ENCODE results near the gene CTSZ.
"Not testable (repeated sequence)": the region's sequence is repeated elsewhere in the genome, so short reads cannot be mapped to it uniquely, and the experiment has no call there.

Gene CTSZ

DNA sequence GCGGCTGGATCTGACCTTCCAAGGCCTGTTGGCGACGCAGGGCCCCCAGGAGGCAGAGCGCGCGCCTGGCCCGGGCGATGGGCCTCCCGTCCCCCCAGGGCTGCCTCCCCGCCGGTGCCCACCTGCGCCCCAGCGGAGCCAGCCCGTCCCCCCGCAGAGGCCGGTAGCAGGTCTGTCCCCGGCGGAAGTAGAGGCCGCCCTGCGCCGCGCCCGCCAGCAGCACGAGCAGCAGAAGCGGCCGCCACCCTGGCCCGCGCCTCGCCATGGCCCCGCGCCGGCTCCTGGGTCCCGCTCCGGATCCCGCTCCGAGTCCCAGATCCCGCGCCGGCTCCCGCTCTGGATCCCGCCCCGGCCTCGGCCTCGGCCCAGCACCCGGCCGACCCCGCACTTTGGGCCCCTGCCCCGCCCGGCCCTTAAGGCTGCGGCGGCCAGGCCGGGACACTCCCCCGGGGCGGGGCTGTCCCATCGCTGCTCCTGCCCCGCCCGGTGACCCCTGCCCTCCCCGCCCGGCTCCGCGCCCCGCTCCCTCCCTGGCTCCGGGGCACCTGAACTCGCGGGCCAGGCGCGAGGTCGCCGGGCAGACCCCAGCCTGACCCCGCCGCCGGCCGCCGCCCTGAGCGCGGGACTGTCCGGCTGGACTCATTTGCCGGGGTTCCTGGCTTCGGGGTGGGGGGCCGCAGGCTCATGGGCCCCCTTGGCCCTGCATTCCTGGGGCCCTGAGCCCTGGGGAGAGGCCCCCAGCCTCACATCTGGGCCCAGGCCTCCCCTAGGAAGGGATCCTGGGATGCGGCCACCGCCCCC, at the start of gene CTSZ:
CTSZ (minus strand) TSS at position 391 of the 801 bp plus-strand sequence; CDS start at position 265, 126 bp downstream.
- peak; percentile 79 for DNase-seq (ENCODE audit: low spot score)

DNA sequence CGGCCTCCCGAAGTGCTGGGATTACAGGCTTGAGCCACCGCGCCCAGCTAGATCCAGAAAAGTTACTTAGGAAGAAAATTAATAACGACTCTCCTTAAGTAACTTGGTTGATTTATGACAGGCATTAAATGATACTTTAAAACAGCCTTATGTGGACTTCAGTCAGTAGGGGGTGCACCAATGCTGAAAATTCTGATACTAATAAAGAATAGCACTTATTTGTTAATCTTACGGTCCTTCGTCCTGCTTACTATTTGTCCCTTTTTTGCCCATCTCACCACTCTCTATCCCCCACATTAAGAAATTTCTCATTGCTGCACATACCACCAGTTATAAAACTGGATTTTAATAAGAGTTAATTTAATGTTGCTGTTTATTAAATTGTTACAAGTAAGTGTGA, 48.2 kb upstream of the CTSZ start:
- no peak for DNase-seq (ENCODE audit: low spot score)

DNA sequence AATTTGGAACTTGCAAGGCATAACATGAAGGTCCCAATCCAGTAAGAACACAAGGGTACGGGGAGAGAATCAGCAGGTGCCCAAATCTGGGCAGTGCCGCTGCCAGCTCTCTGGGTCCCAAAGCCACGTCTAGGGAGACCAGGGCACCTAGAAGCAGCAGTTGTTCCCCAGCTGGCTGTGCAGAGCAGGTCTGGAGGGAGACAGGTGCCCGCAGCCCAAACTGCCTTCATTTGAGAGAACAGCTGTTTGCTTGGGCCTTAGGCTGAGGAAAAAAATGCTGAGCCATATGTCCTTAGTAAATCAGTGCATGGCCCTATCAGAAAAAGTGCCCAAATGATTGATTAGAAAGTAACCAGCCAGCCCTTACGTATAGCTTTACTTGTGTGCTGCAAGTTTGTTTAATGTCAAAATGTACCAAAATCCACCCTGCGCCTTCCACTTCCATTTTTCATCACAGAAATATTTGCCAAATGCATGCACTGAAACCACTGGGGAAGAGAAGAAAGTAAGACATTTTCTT, 44.7 kb upstream of the CTSZ start:
- DNase-seq (ENCODE audit: low spot score), result no peak

DNA sequence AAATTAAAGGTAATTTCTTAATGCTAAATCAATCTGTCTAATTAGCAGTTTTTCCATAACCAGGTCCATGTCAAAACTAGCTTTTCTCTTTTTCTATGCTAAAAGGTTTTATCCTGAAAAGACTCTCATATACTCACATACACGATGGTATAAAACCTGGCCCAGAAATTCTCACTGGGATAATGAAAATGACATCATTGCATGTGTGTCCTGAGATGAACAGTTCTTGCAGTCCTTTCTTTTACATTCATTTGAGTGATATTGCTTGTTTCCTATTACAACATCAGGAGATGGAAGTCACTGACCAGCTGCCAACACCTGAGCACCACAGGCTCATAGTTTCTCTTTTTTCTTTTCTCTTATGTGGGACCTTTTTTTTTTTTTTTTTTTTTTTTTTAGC, 43.4 kb upstream of the CTSZ start:
- DNase-seq (ENCODE audit: low spot score), result no peak

DNA sequence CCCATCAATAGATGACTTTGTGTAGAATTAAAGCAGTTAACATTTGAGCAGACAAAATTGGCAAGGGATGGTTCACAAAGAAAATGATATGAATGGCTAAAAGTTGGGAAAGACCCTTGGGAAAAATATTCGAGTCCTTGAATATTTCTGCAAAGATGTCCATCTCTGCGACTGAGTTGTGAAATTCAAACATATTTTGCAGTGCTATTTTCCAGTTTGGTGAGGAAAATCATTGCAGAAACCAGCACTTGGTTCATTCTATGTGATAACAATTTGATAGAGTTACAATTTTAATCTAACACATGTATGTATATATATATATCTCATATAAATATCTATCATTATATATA, 41.6 kb upstream of the CTSZ start:
- DNase-seq (ENCODE audit: low spot score), result no peak

DNA sequence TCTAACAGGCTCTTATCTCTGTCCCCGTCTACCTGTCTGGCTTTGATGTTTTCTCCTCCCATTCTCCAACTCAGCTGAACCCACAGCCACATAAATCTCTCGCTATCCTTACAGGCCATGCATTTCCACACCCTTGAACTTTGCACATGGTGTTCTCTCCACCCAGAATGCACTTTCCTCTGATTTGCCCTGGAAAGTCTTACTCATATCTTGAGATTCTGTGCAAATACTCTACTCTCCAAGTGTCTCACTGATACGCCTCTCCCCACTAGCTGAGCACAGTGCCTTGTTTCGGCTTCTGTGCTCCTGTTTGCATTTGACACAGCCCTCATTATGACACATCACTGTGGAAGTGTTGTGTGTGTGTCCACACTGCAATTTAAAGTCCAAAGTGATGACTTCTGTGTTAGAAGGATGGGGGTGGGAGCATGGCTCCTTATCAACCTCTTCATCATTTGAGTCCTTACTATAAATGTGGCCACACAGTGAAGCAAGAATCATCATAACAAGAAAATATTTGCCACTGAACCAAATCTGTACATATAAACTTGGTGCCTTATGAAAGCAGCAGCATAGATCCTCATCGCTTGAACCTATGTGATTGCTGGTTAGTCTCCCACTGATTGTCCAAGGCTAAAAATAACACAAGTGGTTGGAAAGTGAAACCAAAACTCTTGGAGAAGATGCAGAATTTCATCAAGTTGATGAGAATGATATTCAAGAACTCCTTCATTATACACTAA, 41.1 kb upstream of the CTSZ start:
- no peak for DNase-seq (ENCODE audit: low spot score)

DNA sequence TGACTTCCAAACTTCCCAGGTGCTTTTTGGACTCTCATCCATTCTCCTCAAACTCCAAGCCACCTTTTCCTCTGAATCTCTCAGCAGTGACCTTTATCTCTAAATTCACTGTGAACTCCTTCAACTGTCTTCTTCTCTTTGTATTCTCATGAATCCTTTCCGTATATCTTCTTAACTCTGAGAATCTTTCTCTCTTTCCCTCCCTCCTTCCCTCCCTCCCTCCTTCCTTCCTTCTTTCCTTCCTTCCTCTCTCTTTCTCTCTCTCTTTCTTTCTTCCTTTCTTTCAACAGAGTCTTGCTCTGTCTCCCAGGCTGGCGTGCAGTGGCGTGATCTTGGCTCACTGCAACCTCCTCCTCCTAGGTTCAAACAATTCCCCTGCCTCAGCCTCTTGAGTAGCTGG, 39.8 kb upstream of the CTSZ start:
- no peak for DNase-seq (ENCODE audit: low spot score)

DNA sequence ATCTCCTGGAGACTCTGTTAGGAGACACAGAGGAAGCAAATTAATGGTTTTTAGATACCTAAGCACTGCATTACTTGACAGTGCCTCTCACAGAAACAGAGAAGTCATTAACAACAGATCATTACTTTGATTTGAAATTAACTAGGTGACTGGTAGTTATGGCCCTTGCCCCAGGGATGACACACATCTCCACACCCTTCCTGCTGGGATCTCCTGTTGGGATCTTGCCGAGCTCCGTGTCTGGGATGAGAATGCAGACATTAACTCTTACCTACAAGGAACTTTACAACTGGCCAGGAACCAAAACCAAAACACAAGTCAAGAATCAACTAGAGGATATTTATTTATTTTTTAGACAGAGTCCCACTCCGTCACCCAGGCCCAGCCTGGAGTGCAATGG, 37.7 kb upstream of the CTSZ start:
- no peak for DNase-seq (ENCODE audit: low spot score)

DNA sequence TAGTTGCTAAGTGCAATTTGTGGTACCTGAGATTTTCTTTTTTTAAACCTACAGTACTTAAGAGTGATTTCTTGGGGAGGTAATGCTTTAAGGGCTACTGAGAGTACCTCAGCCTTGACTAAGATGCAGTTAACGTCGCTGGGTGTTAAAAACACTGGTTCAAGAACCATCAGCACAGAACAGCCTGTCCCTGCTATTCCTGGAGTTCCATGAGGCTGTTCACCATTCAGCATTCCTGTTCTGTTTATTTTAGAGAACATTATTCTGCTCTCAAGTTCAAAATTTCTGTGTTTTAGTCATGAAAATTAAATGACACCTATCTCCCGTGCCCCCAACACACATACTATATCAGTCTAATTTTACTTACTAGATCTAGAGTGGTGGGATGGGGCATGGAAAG, 37.2 kb upstream of the CTSZ start:
- DNase-seq (ENCODE audit: low spot score), result no peak

DNA sequence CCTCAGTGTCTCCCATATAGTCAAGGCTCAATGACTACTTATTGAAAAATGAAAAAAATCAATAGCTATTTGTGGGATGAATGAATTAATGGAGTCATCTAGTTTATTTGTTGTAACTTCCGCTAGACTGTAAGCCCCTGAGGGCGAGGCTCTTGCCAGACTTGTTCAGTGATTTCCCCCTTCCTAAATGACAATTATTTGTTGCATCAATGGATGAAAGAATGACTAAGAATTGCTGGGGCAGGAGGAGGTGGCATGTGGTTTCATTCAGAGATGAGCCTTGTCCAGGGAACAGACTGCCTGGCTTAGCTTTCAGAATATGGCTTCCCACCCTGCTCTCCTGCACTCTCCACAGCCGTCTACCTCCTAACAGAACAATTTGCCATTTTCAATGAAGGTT, 36.6 kb upstream of the CTSZ start:
- DNase-seq (ENCODE audit: low spot score), result no peak

DNA sequence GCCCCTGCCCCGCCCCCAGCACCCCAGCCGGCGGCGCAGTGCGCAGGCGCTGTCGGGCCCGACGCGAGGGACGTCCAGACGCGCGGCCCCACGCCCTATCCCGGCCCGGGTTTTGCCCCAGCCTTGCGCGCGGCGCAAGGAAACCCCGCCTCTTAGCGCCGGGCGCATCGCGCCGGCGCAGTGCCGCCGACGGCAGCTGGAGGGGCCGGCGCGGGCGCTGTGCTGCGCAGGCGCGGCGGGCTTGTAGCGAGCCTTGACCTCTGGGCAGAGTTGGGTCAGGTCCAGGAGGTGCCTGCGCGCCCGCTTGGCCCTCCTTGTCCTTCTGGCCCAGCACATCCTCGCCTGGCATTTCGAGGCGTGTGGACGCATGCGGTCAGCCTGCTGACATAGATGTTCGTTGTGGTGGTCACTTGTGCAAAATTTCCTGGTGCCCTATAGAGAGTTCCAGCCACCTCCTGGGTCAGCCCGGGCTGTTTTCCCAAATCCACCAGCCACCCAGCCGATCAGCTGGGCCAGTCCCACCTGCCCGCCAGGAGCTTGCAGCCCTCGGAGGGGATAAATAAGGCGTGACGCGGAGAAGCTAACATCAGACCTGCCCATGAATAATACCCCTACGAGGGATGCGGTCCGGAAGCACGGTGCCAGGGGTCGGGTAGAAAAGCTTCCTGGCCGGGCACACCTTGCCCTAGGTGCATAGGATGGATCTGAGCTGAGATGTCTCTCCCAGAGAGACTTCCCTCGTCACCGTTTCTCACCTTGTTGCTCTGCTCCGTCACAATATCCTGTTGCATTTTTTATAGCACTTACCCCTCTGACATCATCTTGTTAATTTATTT, 36.0 kb upstream of the CTSZ start:
- DNase-seq (ENCODE audit: low spot score), result peak; percentile 94

DNA sequence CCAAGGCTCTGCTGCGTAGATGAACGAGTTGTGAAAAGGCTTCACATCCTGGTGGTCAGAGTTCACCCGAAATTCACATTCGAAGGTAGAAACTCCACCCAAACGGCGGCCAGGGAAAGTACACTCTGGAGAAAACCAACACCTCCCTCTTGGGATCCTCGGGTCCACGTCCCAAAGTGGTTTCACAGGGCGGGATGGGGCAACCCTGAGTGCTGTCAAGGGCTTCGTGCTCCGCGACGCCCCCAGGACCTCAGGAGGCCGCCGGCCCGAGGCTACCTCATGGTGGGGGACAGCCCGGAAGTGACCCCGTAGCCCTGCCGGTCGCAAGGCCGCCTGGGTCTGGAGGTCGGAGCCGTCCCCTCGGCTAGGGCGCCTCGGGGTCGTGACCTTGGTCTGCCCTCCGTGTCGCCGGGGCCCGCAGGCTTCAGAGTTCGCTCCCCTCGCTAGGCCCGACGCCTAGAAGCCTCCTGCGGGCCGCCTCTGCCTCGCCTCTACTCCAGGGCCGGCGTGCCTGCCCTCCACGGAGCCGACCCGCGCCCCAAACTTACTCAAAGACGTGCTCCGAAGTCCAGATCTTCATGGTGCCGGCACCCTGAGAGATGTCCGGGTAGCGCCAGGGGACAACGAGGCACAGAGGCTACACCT, 35.2 kb upstream of the CTSZ start, which contains the start of gene PRELID3B:
PRELID3B (minus strand) TSS at position 636 of the 645 bp plus-strand sequence; CDS start at position 580, 56 bp downstream.
- DNase-seq (ENCODE audit: low spot score), result no peak

DNA sequence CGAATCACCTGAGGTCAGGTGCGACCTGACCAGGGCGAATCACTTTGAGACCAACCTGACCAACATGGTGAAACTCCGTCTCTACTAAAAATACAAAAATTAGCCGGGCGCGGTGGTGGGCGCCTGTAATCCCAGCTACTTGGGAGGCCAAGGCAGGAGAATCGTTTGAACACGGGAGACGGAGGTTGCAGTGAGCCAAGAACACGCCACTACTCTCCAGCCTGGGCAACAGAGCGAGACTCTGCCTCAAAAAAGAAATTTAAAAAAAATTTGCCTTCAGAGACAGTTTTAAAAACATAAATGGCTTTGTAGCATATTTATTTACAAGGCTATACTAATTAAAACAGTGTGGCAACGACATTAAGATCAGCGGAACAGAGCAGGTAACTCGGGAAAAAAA, 34.4 kb upstream of the CTSZ start:
- not testable (repeated sequence) for DNase-seq (ENCODE audit: low spot score)

DNA sequence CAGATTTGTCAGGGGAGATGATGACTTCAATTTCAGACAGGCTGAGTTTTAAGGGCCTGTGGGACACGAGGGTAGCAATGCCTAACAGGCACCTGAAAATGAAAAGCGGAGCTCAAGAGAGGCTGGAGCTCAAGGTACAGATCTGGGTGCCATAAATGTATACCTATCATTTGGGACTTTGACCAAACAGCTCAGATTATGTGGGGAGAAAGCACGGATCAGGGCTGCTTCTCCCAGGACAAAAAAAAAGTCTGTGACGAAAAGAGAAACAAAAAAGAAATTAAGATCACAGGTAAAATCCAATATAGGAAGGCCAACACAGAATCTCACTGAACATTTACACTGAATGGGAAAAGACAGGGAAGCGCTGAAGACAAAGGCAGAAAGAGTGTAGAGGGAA, 33.6 kb upstream of the CTSZ start:
- DNase-seq (ENCODE audit: low spot score), result no peak

DNA sequence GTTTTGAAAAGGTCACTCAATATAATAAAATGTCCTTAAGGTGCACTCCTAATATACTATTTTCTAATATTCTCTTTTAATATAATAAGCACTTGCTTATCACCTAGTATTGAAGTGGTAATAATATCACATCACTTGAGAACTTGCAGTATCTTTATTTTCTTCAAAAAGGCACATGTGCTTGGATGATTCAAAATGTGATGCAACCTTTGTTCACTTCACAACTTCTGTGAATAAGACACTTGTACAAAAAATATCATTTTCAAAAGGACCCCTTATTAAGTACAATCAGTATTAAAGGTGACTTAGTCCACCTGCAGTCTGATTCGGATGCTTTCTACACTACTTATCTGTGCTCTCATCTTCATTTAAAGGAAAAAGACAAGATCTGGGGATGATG, 32.2 kb upstream of the CTSZ start:
- DNase-seq (ENCODE audit: low spot score), result no peak

DNA sequence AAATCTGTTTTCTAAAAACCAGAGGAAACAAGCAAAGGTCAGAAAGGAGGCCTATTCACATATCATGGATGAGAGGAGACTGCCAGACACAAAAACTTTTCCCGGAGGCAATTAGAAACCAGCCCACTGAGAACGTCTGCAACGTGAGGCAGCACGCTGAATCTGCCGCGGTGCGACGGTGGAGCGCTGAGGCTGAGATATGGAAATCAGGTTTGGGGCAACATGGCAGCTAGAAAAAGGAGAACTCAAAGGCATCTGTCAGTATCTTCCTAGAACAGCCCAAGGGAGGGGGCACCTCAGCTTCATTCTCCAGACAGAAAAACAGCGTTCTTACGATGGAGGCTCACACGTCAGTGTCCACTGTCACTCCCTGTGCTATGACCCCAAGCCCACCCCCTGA, 30.3 kb upstream of the CTSZ start:
- DNase-seq (ENCODE audit: low spot score), result no peak

DNA sequence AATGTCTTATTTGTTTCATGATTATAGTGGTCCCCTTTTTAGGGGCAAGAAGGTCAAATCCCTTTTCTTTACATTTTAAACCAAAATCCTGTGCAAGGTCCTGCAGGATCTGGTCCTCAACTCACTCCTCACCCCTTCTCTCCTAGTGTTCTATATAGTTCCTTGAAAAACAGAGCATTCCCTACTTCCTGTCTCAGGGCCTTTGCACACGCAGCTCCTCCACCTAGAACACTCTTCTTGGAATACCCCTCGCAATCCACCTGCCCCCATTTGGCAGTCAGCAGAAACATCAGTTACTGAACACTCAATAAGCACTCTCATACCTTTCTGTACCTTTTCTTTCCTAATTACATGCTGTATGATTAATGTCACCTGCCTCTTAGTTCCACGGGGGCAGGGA, 28.3 kb upstream of the CTSZ start:
- DNase-seq (ENCODE audit: low spot score), result no peak

DNA sequence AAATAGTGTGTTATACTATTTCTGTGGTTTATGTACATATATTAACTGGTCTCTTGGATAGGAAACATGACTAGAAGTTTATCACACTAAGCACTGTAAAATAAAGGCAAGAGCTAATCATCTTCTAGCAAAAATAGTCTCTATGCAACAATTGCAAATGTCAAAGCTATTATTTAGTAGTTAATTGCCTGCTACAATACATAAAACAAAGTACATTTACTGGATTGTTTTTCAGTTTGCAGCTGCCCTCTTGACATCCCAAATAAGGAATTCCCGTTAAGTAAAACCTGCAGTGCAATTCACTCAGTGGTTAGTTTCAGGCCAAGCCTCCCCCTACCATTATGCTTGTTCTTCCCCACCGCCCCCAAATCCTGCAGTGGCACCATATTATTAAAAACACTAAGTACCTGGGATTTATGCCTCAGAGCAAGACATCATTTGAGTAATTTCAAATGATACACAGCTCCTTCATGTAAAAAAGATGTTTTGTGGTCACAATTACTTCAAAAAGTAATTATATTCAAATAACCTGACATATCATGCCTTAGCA, 26.6 kb upstream of the CTSZ start:
- DNase-seq (ENCODE audit: low spot score), result no peak

DNA sequence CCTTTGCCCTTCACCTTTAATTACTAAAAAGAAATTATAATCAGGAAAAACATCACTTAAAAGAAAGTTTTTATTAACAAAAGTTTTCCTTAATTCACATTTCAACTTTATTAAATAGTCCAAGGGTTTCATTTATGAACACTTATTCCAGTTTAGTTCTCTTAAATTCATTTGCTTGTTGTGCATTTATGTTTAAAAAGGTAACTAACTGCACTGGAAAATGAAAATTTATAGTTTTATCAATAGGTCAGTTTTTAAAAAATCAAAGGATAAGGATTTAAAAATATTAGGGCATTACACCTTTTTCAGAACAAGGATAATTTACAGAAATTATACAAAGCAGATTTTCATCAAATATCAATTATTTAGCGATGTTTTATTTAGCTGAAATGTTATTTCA, 26.0 kb upstream of the CTSZ start:
- DNase-seq (ENCODE audit: low spot score), result no peak

DNA sequence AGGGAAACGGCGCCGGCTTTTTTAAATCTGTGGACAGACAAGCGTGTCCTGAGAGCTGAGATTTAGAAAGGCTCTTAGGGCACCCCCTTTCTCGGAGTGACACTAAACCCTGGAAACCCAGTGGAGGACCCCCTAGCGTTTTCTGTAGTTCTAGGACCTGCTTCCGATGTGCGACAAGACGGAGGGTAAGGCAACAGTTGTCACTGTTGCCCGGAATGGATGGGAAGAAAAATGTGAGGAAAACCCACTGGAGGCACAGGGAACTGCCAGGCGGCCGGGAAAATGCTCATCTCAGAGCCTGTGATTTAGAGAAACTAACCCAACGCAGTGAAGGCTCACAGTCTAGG, 25.6 kb upstream of the CTSZ start:
- no peak for DNase-seq (ENCODE audit: low spot score)

DNA sequence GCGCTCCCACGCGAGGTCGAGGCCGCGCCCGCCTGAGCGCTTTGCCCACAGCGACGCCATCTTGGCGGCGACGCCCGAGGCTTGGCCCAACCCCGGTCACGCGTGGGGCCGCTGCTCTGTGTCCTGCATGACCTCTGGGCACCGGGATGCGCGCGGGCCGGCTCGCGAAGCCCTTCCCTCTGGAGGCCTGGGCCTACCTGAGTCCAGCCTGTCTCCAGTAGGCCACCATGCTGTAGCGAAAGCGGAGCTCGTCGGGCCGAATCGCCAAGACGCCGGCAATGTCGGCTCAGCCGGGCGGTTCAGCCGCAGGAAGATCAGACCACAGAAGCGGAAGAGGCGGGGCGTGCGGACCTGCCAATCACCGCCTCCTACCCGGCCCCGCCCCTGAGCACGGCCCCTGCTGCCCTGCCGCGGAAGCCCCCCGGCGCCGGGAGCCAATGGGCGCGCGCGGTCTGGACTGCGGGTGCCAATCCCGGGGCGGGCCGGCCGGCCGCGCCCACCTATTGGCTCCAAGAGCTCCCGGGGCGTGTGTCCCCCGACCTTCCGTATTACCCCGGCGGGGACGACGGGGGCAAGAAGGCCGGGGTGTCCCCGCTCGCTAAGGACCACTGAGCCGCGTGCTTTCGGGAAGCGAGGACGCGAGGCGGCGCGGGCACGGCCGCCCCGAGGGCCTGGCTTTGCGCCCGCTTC, 25.1 kb upstream of the CTSZ start, which contains the start of gene ATP5F1E:
ATP5F1E (minus strand) TSS at position 313 of the 690 bp plus-strand sequence; CDS start at position 229, 84 bp downstream.
- peak; percentile 97 for DNase-seq (ENCODE audit: low spot score)
